ENCODE measurements around the gene YIPF3. TPM values are rescaled to one million over a fixed set of nuclear protein-coding genes. Genes with fewer than 3 reads are reported as not detected.

Gene YIPF3
- polyA plus RNA-seq, 1 of the 3 experiments (the other 2 are of a cell fraction) = 219 TPM

GRCh38 chr6:43504756-43505593 is 11.8 kb downstream of the YIPF3 start:
- no peaks in the 10 kb centered on the region for H3K79me2 ChIP-seq (ENCODE audit: insufficient read depth)
- H3K4me1 ChIP-seq (ENCODE audit: control insufficient read depth in 1 of 2, insufficient read depth in 2 of 2, low read depth in 1 of 2, low read length in 1 of 2) = peaks cover 0 to 20% of the 10 kb centered on the region in 2 experiments; a peak in 1 of 4 replicates
- POLR2A ChIA-PET = interaction anchor here (0.7 to 1.9 kb wide), 4 partner anchors 11 to 70 kb away, joined by 3 to 6 read pairs (median 3); partner anchors contain the start of genes POLR1C and YIPF3
- H3K27ac ChIP-seq (ENCODE audit: low read depth in 2 of 2, low read length in 1 of 2) = no peak overlapping the region; a peak in 1 of 4 replicates
- no peaks in the 10 kb centered on the region for H3K9me3 ChIP-seq
- no peak overlapping the region for H3K9ac ChIP-seq
- 0 out of 2 replicates have a peak, but pooled peaks cover 4% of the 10 kb centered on the region for H4K20me1 ChIP-seq (ENCODE audit: insufficient read depth)
- DNase-seq = no peak
- H3K4me2 ChIP-seq = no peak overlapping the region
- CTCF ChIA-PET = interaction anchor here (0.7 to 22.4 kb wide), 11 partner anchors 14 to 127 kb away, joined by 3 to 382 read pairs (median 7); partner anchors contain the start of genes DLK2 and TJAP1
- 97% methylated on average over 10 of the region's 26 CpGs for WGBS (ENCODE audit: low lambda C conversion rate)
- no peaks in the 10 kb centered on the region for H3K27me3 ChIP-seq (ENCODE audit: insufficient read depth)
- TF ChIP-seq EZH2phosphoT487 (IDR thresholded peaks at IDR 0.05; ENCODE audit: borderline replicate concordance, low read depth) (no peak), MAX (IDR thresholded peaks at IDR 0.05; ENCODE audit: low read depth) (no peak), CHD2 (IDR thresholded peaks at IDR 0.05; ENCODE audit: low read length, partially characterized antibody) (no peak), NFIC (IDR thresholded peaks at IDR 0.05; ENCODE audit: borderline replicate concordance) (no peak), FOSL2 (IDR thresholded peaks at IDR 0.05; ENCODE audit: borderline replicate concordance, low read depth) (no peak), USF1 (IDR thresholded peaks at IDR 0.05; ENCODE audit: borderline replicate concordance, low read depth) (no peak), GATA2 (CRISPR knock-in tag; IDR thresholded peaks at IDR 0.05) (no peak), GABPA (IDR thresholded peaks at IDR 0.05; ENCODE audit: low read depth) (no peak), RAD21 (IDR thresholded peaks at IDR 0.05; ENCODE audit: low read length) (no peak), SIN3A (IDR thresholded peaks at IDR 0.05; ENCODE audit: borderline replicate concordance, low read depth, low read length) (no peak), YY1 (IDR thresholded peaks at IDR 0.05; ENCODE audit: low read depth) (no peak)
- peaks cover 6 to 42% of the 10 kb centered on the region in 2 experiments for H3K36me3 ChIP-seq (replicated peaks in 1 of 2; ENCODE audit: control insufficient read depth in 1 of 2, insufficient read depth in 2 of 2, low read length in 1 of 2)
- no peaks in the 10 kb centered on the region for H3F3A ChIP-seq (replicated peaks; ENCODE audit: insufficient read depth)
- no peak overlapping the region for H2AFZ ChIP-seq (ENCODE audit: low read depth)
- H3K4me3 ChIP-seq (ENCODE audit: low read depth in 2 of 2, low read length in 1 of 2) = no peak overlapping the region
- H3K9me2 ChIP-seq = no peaks in the 10 kb centered on the region

GRCh38 chr6:43503443-43503842 is 13.3 kb downstream of the YIPF3 start:
- Histone ChIP-seq H3K9ac (no peak overlapping the region), H3K36me3 (replicated peaks in 1 of 2; ENCODE audit: control insufficient read depth in 1 of 2, insufficient read depth in 2 of 2, low read length in 1 of 2) (peaks cover 14 to 57% of the 10 kb centered on the region in 2 experiments), H3K4me2 (no peak overlapping the region), H4K20me1 (ENCODE audit: insufficient read depth) (0 out of 2 replicates have a peak, but pooled peaks cover 4% of the 10 kb centered on the region), H3K4me1 (ENCODE audit: control insufficient read depth in 1 of 2, insufficient read depth in 2 of 2, low read depth in 1 of 2, low read length in 1 of 2) (peaks cover 0 to 9% of the 10 kb centered on the region in 2 experiments; a peak in 1 of 4 replicates), H3K4me3 (ENCODE audit: low read depth in 2 of 2, low read length in 1 of 2) (no peak overlapping the region), H3F3A (replicated peaks; ENCODE audit: insufficient read depth) (no peaks in the 10 kb centered on the region), H2AFZ (ENCODE audit: low read depth) (no peak overlapping the region), H3K9me2 (no peaks in the 10 kb centered on the region), H3K9me3 (no peaks in the 10 kb centered on the region), H3K79me2 (ENCODE audit: insufficient read depth) (no peaks in the 10 kb centered on the region), H3K27me3 (ENCODE audit: insufficient read depth) (no peaks in the 10 kb centered on the region), H3K27ac (ENCODE audit: low read depth in 2 of 2, low read length in 1 of 2) (no peak overlapping the region)
- TF ChIP-seq NFIC (IDR thresholded peaks at IDR 0.05; ENCODE audit: borderline replicate concordance) (no peak), MEF2A (IDR thresholded peaks at IDR 0.05; ENCODE audit: borderline replicate concordance, low read depth) (no peak), USF2 (IDR thresholded peaks at IDR 0.05; ENCODE audit: borderline replicate concordance, low read depth, low read length) (no peak), IRF3 (IDR thresholded peaks at IDR 0.05; ENCODE audit: low read depth, low read length) (no peak), RCOR1 (IDR thresholded peaks at IDR 0.05; ENCODE audit: low read length) (no peak), SMC3 (IDR thresholded peaks at IDR 0.05; ENCODE audit: low read depth, low read length) (no peak), EP300 (IDR thresholded peaks at IDR 0.05; ENCODE audit: borderline replicate concordance in 1 of 2, low read depth in 1 of 2, low read length in 1 of 2) (no peak), NRF1 (IDR thresholded peaks at IDR 0.05; ENCODE audit: low read depth, low read length) (no peak), GABPA (IDR thresholded peaks at IDR 0.05; ENCODE audit: low read depth) (no peak), TCF12 (IDR thresholded peaks at IDR 0.05) (no peak), ZBTB33 (IDR thresholded peaks at IDR 0.05; ENCODE audit: borderline replicate concordance, low read depth) (no peak), FOXJ3 (CRISPR knock-in tag; IDR thresholded peaks at IDR 0.05) (no peak), FOSL2 (IDR thresholded peaks at IDR 0.05; ENCODE audit: borderline replicate concordance, low read depth) (no peak)
- 98% methylated on average over 6 of the region's 8 CpGs for WGBS (ENCODE audit: low lambda C conversion rate)
- ChIA-PET CTCF (interaction anchor here (13.6 to 22.4 kb wide), 2 partner anchors 12 to 44 kb away, joined by 213 to 382 read pairs; partner anchors contain the start of gene DLK2), POLR2A (interaction anchor here (0.8 kb wide), 1 partner anchor 14 kb away, joined by 3 read pairs; the partner anchor contains the start of genes POLR1C and YIPF3)
- no peak for DNase-seq

All from SK-N-SH (cell line).